Measurements from ENCODE around the gene TRHDE.

TRHDE gene

DNA sequence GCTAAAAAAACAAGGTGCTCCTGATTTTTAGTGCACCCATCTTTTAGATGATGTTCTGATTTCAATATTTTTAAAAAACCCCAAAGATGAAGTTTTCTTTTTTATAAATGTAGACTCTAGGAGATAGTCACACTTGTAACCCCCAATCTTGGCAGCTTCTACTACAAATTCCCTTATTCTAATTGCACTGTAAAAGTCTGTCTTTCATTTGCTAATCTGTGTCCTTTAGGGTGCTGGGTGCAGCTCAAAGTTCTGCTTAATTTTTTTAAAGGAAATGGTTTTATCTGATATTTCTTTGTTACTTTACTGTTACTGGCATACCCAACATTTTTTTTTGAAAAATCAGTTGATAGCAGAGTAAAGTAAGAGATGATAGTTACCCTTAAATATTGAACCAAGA, 172.0 kb downstream of the TRHDE start:
- no peak for DNase-seq (ENCODE audit: low read depth)

- no peak for DNase-seq (ENCODE audit: low read depth)
These were observed 172.4 kb downstream of the TRHDE start for GRCh38 chr12:72444566-72444965.

- DNase-seq (ENCODE audit: low read depth) = no peak
These were observed 175.9 kb downstream of the TRHDE start for GRCh38 chr12:72448089-72448488.

DNA sequence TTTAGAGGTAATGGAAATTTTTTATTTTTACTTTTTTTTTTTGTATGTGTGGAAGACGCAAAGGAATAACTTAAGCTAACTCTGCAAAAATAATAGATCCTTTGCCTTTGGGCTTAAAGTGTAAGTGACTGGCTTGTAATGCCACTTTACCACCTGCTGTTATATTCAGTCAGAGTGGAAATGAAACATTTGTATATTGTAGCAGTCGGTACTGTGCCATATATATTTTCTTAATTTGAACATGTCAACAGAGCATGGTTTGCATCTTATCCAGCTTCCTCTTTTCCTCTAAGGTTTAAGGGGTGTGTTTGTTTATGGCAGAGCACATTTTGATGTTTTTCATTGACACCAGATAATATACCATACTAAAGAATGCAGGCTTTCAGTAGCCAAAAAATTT, 176.6 kb downstream of the TRHDE start:
- no peak for DNase-seq (ENCODE audit: low read depth)

- DNase-seq (ENCODE audit: low read depth) = no peak
These were observed 180.9 kb downstream of the TRHDE start for GRCh38 chr12:72453066-72453465.

GRCh38 chr12:72453550-72453949, 181.4 kb downstream of the TRHDE start:
- no peak for DNase-seq (ENCODE audit: low read depth)

- DNase-seq (ENCODE audit: low read depth) = no peak
These were observed 192.3 kb downstream of the TRHDE start for GRCh38 chr12:72464471-72464870.

GRCh38 chr12:72465155-72465554, 193.0 kb downstream of the TRHDE start:
- DNase-seq (ENCODE audit: low read depth) = no peak

GRCh38 chr12:72465940-72466630, 193.9 kb downstream of the TRHDE start:
- DNase-seq (ENCODE audit: low read depth) = no peak

- DNase-seq (ENCODE audit: low read depth) = no peak
These were observed 195.8 kb downstream of the TRHDE start for GRCh38 chr12:72467985-72468384.

GRCh38 chr12:72468505-72468904, 196.3 kb downstream of the TRHDE start:
- no peak for DNase-seq (ENCODE audit: low read depth)

DNA sequence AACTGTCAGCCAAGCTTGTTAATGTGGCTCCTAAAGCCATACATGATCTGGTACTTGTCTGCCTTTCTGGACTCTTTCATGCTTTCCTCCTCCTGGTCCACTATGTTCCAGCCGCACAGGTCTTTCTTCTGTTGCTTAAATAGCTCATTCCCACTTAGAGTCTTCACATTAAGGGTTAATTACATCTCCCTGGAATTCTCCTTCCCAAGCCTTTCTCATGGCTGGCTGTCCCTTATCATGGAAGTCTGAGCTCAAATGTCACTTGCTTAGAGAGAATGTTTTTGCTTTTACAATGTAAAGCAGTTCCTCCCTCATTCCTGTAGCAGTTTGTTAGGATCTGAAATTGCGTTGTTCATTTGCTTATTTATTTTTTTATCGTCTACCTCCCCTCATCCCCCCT, 199.6 kb downstream of the TRHDE start:
- no peak for DNase-seq (ENCODE audit: low read depth)

DNA sequence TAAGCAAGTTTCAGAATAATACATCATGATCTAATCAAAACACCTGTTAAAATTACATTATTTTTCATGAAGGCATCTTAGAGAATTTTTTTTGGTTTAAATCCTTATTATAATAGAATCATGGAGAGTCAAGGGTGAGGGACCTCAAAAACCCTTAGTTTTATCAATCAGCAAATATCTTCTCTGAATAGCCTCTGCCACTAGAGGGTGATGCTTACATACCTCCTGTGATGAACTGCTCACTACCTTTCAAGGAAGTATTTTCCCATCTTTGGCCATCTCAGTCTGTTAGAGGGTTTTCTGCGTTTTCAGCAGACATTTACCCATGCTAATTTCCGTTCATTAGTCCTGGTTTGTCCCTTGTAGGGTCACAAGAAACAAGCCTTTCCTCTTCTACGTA, 200.2 kb downstream of the TRHDE start:
- no peak for DNase-seq (ENCODE audit: low read depth)

DNA sequence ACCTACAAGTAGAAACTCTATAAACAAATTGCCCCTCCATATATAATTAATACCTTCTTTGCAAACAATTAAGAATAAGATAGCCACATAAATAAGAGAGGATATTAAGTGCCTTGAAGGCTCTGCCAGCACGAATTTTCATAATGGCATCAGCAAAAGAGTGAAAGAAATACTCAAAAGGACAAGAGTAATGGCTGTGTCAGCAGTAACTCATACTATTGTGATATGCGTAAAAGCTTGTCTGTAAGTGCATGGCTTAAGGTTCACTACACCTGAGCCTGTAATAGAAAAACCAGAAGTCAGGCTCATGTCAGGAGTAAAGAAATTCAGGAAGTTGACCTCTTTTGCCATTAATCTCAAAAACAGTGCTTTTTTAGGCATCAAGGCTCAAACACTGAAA, 204.1 kb downstream of the TRHDE start:
- no peak for DNase-seq (ENCODE audit: low read depth)

- DNase-seq (ENCODE audit: low read depth) = no peak
These were observed 213.0 kb downstream of the TRHDE start for GRCh38 chr12:72485017-72485701.

DNA sequence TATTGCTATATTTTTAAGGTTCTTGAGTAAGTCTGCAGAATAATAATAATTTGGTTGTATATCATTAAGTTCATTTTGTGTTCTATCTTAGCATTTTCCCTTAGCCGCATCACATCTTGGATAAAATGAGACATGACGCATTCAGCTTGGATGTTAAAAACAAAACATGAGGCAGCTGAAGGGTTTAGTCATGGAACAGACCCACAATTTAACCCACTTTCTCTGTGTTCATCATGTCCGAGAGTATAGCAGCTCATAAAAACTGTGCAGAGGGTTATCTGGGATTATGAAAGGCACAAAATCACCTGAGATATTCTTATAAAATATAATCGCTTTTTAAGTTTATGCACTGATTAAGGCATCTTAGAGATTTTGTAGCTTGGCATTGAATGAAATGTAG, 219.3 kb downstream of the TRHDE start:
- no peak for DNase-seq (ENCODE audit: low read depth)

DNA sequence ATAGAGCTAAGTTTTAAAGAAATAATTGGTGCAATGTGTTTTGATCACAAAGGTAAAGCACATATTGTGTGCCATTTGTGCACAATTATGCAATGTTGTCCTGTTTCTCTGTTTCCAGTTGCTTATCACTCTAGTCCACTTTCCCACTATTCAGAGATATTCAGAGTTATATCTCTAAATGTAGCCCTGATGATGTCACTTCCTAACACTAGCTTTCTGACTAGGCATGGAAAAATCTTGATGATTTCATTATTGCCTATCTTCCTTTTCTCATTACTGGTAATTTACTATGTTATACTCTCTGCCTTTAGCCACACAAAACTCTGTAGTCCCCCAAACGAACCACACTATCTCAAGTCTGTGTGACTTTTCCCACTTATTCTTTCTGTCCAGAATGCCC, 221.2 kb downstream of the TRHDE start:
- DNase-seq (ENCODE audit: low read depth) = peak; percentile 3

- DNase-seq (ENCODE audit: low read depth) = no peak
These were observed 226.2 kb downstream of the TRHDE start for GRCh38 chr12:72498354-72498753.

GRCh38 chr12:72499244-72499643, 227.1 kb downstream of the TRHDE start:
- DNase-seq (ENCODE audit: low read depth) = no peak

GRCh38 chr12:72502546-72502945, 230.4 kb downstream of the TRHDE start:
- DNase-seq (ENCODE audit: low read depth) = no peak

DNA sequence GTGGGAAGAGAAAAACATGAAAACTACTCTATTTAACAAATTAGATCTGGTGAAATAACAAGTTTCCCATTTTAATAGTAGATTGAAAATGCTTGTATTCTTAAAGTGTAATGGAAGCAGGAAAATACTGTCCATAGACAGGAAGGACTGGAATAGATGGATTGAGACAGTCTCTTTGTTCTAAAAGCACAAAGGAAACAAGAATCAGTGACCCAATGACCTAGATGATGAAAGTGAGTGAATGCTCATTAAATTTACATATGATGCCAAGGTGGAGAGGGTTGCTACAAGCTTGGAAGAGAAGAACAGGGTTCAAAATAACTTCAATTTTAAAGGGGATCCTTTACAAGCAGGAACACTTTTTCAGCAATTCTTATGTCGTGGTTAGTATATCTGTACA, 233.1 kb downstream of the TRHDE start:
- DNase-seq (ENCODE audit: low read depth) = no peak

DNA sequence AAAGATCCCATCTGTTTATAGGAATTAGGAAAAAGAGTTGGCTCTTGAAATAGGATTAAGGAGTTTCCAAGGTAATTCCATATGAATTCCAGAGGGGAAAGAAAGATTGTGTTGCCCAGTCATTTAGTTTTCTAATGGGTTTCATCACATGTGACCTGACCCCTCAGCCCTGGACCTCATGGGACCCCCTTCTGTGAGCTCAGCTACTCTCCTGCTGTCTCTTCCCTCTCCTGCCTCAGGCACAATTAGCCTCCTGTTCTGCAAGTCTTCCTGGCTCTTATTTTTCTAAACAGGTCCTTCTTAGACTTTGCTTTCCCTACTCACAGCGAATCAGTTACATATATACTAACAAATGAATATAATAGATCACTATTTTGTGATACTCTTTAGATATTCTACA, 237.7 kb downstream of the TRHDE start:
- no peak for DNase-seq (ENCODE audit: low read depth)

GRCh38 chr12:72510772-72511171, 238.6 kb downstream of the TRHDE start:
- no peak for DNase-seq (ENCODE audit: low read depth)

DNA sequence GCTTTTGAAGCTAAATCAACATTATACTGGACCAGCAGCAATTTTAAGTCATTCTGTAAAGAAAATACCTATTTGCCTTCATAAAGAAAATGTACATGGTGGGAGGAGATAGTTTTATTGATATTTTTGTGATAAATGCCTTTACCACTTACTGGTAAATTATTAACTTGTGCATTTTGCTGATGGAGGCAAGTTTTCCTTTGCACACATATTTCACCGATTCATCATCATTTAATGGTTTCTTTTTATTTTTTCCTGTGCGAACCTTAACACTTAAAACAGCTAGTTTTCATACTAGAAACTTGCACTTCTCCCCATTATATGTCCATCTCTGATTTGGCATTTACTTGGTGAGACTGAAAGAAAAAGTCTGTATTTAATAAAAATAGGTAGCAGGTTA, 239.3 kb downstream of the TRHDE start:
- DNase-seq (ENCODE audit: low read depth) = no peak
